DND-41 (cell line): ENCODE data around the gene MSL1.

ENCODE experiments used
- CTCF ChIP-seq: IDR thresholded peaks from 2 replicates; pipeline ENCODE4 v1.5.1; 2012; ENCODE audit warnings: borderline replicate concordance, low read length, moderate library complexity, mild to moderate bottlenecking; ENCODE audit not compliant: poor library complexity, severe bottlenecking; ENCODE audit errors: extremely low read depth
- EZH2 ChIP-seq: IDR thresholded peaks from 3 replicates; pipeline ENCODE4 v1.6.1; 2012; ENCODE audit warnings: borderline replicate concordance, low read depth, mild to moderate bottlenecking, moderate library complexity, low read length, inconsistent platforms; ENCODE audit not compliant: severe bottlenecking

DNA sequence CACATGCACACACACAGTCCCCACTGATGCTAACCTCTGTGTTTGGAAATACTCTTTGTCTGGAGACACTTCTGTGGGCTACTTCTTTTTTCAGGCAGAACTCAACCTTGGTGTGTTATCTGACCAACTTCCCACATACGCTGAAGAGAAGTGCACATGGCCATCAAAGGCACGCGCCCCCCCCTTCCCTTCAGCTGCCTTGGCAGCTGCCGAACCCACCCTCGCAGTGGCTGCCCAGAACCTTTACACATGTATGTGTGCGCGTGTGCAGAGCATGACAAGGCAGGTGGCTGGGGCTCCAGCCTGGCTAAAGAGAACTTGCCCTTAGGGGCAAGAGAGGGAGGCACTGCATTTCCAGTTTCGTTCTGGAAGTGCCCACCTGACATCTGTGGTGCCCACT is 59.4 kb downstream of the MSL1 start:
- TF ChIP-seq EZH2 (no peak), CTCF (no peak)
